GM18909 (cell line): ENCODE measurements around the gene KCNJ4.

Experiments
- ATAC-seq: cut with Tn5 transposase; IDR thresholded peaks from one replicate; pipeline ENCODE4 v1.9.1; 2021; ENCODE audit warnings: mild to moderate bottlenecking; ENCODE audit not compliant: unreplicated experiment, poor library complexity

Gene KCNJ4

GRCh38 chr22:38455076-38455529 is at the start of gene KCNJ4:
Gene KCNJ4 (minus strand): TSS chr22:38455199. CDS start chr22:38428132, 27,067 bp downstream.
- ATAC-seq, result no peak

- ATAC-seq, result no peak
Measured at GRCh38 chr22:38503021-38503420, 48.0 kb upstream of the KCNJ4 start.

- no peak for ATAC-seq
Measured at GRCh38 chr22:38501797-38502672, 47.0 kb upstream of the KCNJ4 start.

- ATAC-seq, result no peak
Measured at GRCh38 chr22:38497869-38498268, 42.9 kb upstream of the KCNJ4 start.

- no peak for ATAC-seq
Measured at GRCh38 chr22:38494939-38495338, 39.9 kb upstream of the KCNJ4 start.

- ATAC-seq, result no peak
Measured at GRCh38 chr22:38494498-38494897, 39.5 kb upstream of the KCNJ4 start.

GRCh38 chr22:38491707-38492348 is 36.8 kb upstream of the KCNJ4 start:
- no peak for ATAC-seq

- ATAC-seq, result no peak
Measured at GRCh38 chr22:38490915-38491314, 35.9 kb upstream of the KCNJ4 start.

GRCh38 chr22:38490475-38490874 is 35.5 kb upstream of the KCNJ4 start:
- ATAC-seq, result no peak

- ATAC-seq, result no peak
Measured at GRCh38 chr22:38489561-38490145, 34.7 kb upstream of the KCNJ4 start.

- no peak for ATAC-seq
Measured at GRCh38 chr22:38489142-38489541, 34.1 kb upstream of the KCNJ4 start.

- ATAC-seq, result no peak
Measured at GRCh38 chr22:38487946-38488345, 32.9 kb upstream of the KCNJ4 start.

GRCh38 chr22:38485783-38486182 is 30.8 kb upstream of the KCNJ4 start:
- ATAC-seq, result no peak

- ATAC-seq, result no peak
Measured at GRCh38 chr22:38484244-38484643, 29.2 kb upstream of the KCNJ4 start.

GRCh38 chr22:38482662-38483308 is 27.8 kb upstream of the KCNJ4 start:
- no peak for ATAC-seq

- no peak for ATAC-seq
Measured at GRCh38 chr22:38481871-38482332, 26.9 kb upstream of the KCNJ4 start.

GRCh38 chr22:38481162-38481870 is 26.3 kb upstream of the KCNJ4 start:
- no peak for ATAC-seq

GRCh38 chr22:38479096-38479837 is 24.3 kb upstream of the KCNJ4 start:
- no peak for ATAC-seq

GRCh38 chr22:38477585-38477984 is 22.6 kb upstream of the KCNJ4 start:
- no peak for ATAC-seq
